Measurements from ENCODE around the gene TBC1D5.

Gene TBC1D5

GRCh38 chr3:17217588-17217987, 524.8 kb downstream of the TBC1D5 start:
- Histone ChIP-seq H3K9me3 (ENCODE audit: control insufficient read depth in 2 of 2, low read length in 2 of 2) (no peaks in the 10 kb centered on the region), H3K27ac (ENCODE audit: low read depth in 2 of 2, low read length in 2 of 2) (no peak overlapping the region), H3K36me3 (ENCODE audit: control insufficient read depth in 2 of 2, insufficient read depth in 2 of 2, low read length in 2 of 2) (peaks cover 4 to 5% of the 10 kb centered on the region in 2 donors), H3K4me1 (ENCODE audit: control insufficient read depth in 2 of 2, insufficient read depth in 2 of 2, low read length in 2 of 2) (no peaks in the 10 kb centered on the region), H3K27me3 (ENCODE audit: control insufficient read depth in 2 of 2, insufficient read depth in 2 of 2, low read length in 2 of 2) (no peaks in the 10 kb centered on the region), H3K9ac (ENCODE audit: low read depth in 1 of 2, low read length in 2 of 2) (no peak overlapping the region), H3K4me3 (ENCODE audit: low read length in 2 of 2) (no peak overlapping the region)

DNA sequence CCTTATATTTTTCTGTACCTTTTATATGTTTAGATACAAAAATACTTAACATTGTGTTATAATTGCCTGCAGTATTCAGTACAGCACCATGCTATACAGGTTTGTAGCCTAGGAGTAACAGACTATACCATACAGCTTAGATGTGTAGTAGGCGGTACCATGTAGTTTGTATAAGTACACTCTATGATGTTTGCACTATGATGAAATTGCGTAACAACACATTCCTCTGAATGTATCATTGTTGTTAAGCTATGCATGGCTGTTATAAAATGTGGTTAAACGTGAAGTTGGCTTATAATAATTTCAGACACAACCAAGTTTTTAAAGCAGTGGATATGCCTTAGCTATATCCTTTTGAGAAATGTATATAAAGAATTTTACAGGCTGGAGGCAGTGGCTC, 529.3 kb downstream of the TBC1D5 start:
- Histone ChIP-seq H3K4me3 (ENCODE audit: low read length in 2 of 2) (no peak overlapping the region), H3K9ac (ENCODE audit: low read depth in 1 of 2, low read length in 2 of 2) (no peak overlapping the region), H3K9me3 (ENCODE audit: control insufficient read depth in 2 of 2, low read length in 2 of 2) (no peaks in the 10 kb centered on the region), H3K27ac (ENCODE audit: low read depth in 2 of 2, low read length in 2 of 2) (no peak overlapping the region), H3K27me3 (ENCODE audit: control insufficient read depth in 2 of 2, insufficient read depth in 2 of 2, low read length in 2 of 2) (no peaks in the 10 kb centered on the region), H3K4me1 (ENCODE audit: control insufficient read depth in 2 of 2, insufficient read depth in 2 of 2, low read length in 2 of 2) (no peaks in the 10 kb centered on the region), H3K36me3 (ENCODE audit: control insufficient read depth in 2 of 2, insufficient read depth in 2 of 2, low read length in 2 of 2) (peaks cover 4 to 5% of the 10 kb centered on the region in 2 donors)

- H3K9ac ChIP-seq (ENCODE audit: low read depth in 1 of 2, low read length in 2 of 2): no peak overlapping the region
- H3K27me3 ChIP-seq (ENCODE audit: control insufficient read depth in 2 of 2, insufficient read depth in 2 of 2, low read length in 2 of 2): no peaks in the 10 kb centered on the region
- H3K4me1 ChIP-seq (ENCODE audit: control insufficient read depth in 2 of 2, insufficient read depth in 2 of 2, low read length in 2 of 2): no peaks in the 10 kb centered on the region
- H3K27ac ChIP-seq (ENCODE audit: low read depth in 2 of 2, low read length in 2 of 2): no peak overlapping the region
- no peak overlapping the region for H3K4me3 ChIP-seq (ENCODE audit: low read length in 2 of 2)
- H3K9me3 ChIP-seq (ENCODE audit: control insufficient read depth in 2 of 2, low read length in 2 of 2): no peaks in the 10 kb centered on the region
- peaks cover under 1 to 2% of the 10 kb centered on the region in 2 donors for H3K36me3 ChIP-seq (ENCODE audit: control insufficient read depth in 2 of 2, insufficient read depth in 2 of 2, low read length in 2 of 2)
Observed at GRCh38 chr3:17207979-17208378, 534.5 kb downstream of the TBC1D5 start.

GRCh38 chr3:17207019-17207418, 535.4 kb downstream of the TBC1D5 start:
- Histone ChIP-seq H3K4me1 (ENCODE audit: control insufficient read depth in 2 of 2, insufficient read depth in 2 of 2, low read length in 2 of 2) (no peaks in the 10 kb centered on the region), H3K9ac (ENCODE audit: low read depth in 1 of 2, low read length in 2 of 2) (no peak overlapping the region), H3K9me3 (ENCODE audit: control insufficient read depth in 2 of 2, low read length in 2 of 2) (peaks cover 0 to 3% of the 10 kb centered on the region in 2 donors), H3K4me3 (ENCODE audit: low read length in 2 of 2) (no peak overlapping the region), H3K36me3 (ENCODE audit: control insufficient read depth in 2 of 2, insufficient read depth in 2 of 2, low read length in 2 of 2) (peaks cover 0 to 3% of the 10 kb centered on the region in 2 donors), H3K27ac (ENCODE audit: low read depth in 2 of 2, low read length in 2 of 2) (no peak overlapping the region), H3K27me3 (ENCODE audit: control insufficient read depth in 2 of 2, insufficient read depth in 2 of 2, low read length in 2 of 2) (no peaks in the 10 kb centered on the region)

DNA sequence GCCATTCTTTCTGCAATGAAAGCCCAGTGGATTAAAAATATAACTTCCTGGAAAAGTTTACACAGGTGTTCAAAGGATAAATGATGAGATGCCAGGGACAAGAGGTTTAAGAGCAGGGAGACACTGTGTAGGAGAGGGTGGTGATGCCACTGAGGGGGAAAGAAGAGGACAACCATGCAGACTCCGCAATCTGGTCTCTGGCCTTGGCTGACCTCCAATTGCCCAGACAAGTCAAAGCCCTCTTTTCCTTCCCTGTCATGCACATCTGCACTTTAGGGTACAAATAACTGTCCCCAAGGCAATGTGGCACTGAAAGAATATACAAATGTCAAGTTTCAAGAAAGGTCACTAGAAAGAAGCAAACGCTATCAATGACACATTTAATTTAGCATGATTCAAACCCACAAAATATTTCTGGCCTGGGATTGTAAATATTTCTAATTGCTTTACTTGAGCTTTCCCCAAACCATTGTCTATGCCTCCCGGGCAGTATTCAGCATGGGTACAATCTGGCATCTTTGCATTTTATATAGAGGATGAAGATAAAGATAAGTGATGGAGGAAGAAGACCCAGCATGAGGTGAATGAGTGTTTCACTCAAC, 538.3 kb downstream of the TBC1D5 start:
- Histone ChIP-seq H3K9ac (ENCODE audit: low read depth in 1 of 2, low read length in 2 of 2) (no peak overlapping the region), H3K27me3 (ENCODE audit: control insufficient read depth in 2 of 2, insufficient read depth in 2 of 2, low read length in 2 of 2) (no peaks in the 10 kb centered on the region), H3K4me3 (ENCODE audit: low read length in 2 of 2) (no peak overlapping the region), H3K9me3 (ENCODE audit: control insufficient read depth in 2 of 2, low read length in 2 of 2) (peaks cover 0 to 3% of the 10 kb centered on the region in 2 donors), H3K27ac (ENCODE audit: low read depth in 2 of 2, low read length in 2 of 2) (no peak overlapping the region), H3K36me3 (ENCODE audit: control insufficient read depth in 2 of 2, insufficient read depth in 2 of 2, low read length in 2 of 2) (peaks cover 0 to 3% of the 10 kb centered on the region in 2 donors), H3K4me1 (ENCODE audit: control insufficient read depth in 2 of 2, insufficient read depth in 2 of 2, low read length in 2 of 2) (no peaks in the 10 kb centered on the region)

DNA sequence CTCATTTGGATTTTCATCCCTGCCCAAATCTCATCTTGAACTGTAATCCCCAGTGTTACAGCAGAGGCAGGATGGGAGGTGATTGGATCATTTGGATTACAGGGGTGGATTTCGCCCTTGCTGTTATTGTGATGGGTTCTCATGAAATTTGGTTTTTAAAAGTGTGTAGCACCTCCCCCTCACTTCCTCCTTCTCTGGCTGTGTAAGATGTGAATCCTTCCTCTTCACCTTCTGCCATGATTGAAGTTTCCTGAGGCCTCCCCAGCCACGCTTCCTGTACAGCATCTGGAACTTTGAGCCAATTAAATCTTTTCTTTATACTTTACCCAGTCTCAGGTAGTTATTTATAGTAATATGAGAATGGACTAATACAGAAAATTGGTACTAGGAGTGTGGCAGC, 540.9 kb downstream of the TBC1D5 start:
- H3K4me3 ChIP-seq (ENCODE audit: low read length in 2 of 2): no peak overlapping the region
- no peak overlapping the region for H3K27ac ChIP-seq (ENCODE audit: low read depth in 2 of 2, low read length in 2 of 2)
- peaks cover 0 to 3% of the 10 kb centered on the region in 2 donors for H3K9me3 ChIP-seq (ENCODE audit: control insufficient read depth in 2 of 2, low read length in 2 of 2)
- H3K9ac ChIP-seq (ENCODE audit: low read depth in 1 of 2, low read length in 2 of 2): no peak overlapping the region
- peaks cover 0 to 3% of the 10 kb centered on the region in 2 donors for H3K36me3 ChIP-seq (ENCODE audit: control insufficient read depth in 2 of 2, insufficient read depth in 2 of 2, low read length in 2 of 2)
- no peaks in the 10 kb centered on the region for H3K27me3 ChIP-seq (ENCODE audit: control insufficient read depth in 2 of 2, insufficient read depth in 2 of 2, low read length in 2 of 2)
- H3K4me1 ChIP-seq (ENCODE audit: control insufficient read depth in 2 of 2, insufficient read depth in 2 of 2, low read length in 2 of 2): no peaks in the 10 kb centered on the region

GRCh38 chr3:17195856-17196604, 546.4 kb downstream of the TBC1D5 start:
- H3K4me1 ChIP-seq (ENCODE audit: control insufficient read depth in 2 of 2, insufficient read depth in 2 of 2, low read length in 2 of 2): peaks cover 0 to 4% of the 10 kb centered on the region in 2 donors
- H3K4me3 ChIP-seq (ENCODE audit: low read length in 2 of 2): no peak overlapping the region
- no peak overlapping the region for H3K27ac ChIP-seq (ENCODE audit: low read depth in 2 of 2, low read length in 2 of 2)
- no peak overlapping the region for H3K9ac ChIP-seq (ENCODE audit: low read depth in 1 of 2, low read length in 2 of 2)
- H3K9me3 ChIP-seq (ENCODE audit: control insufficient read depth in 2 of 2, low read length in 2 of 2): no peaks in the 10 kb centered on the region
- no peaks in the 10 kb centered on the region for H3K27me3 ChIP-seq (ENCODE audit: control insufficient read depth in 2 of 2, insufficient read depth in 2 of 2, low read length in 2 of 2)
- no peaks in the 10 kb centered on the region for H3K36me3 ChIP-seq (ENCODE audit: control insufficient read depth in 2 of 2, insufficient read depth in 2 of 2, low read length in 2 of 2)

GRCh38 chr3:17195192-17195611, 547.2 kb downstream of the TBC1D5 start:
- Histone ChIP-seq H3K9ac (ENCODE audit: low read depth in 1 of 2, low read length in 2 of 2) (no peak overlapping the region), H3K36me3 (ENCODE audit: control insufficient read depth in 2 of 2, insufficient read depth in 2 of 2, low read length in 2 of 2) (no peaks in the 10 kb centered on the region), H3K9me3 (ENCODE audit: control insufficient read depth in 2 of 2, low read length in 2 of 2) (no peaks in the 10 kb centered on the region), H3K27ac (ENCODE audit: low read depth in 2 of 2, low read length in 2 of 2) (no peak overlapping the region), H3K27me3 (ENCODE audit: control insufficient read depth in 2 of 2, insufficient read depth in 2 of 2, low read length in 2 of 2) (no peaks in the 10 kb centered on the region), H3K4me1 (ENCODE audit: control insufficient read depth in 2 of 2, insufficient read depth in 2 of 2, low read length in 2 of 2) (peaks cover 0 to 4% of the 10 kb centered on the region in 2 donors), H3K4me3 (ENCODE audit: low read length in 2 of 2) (no peak overlapping the region)

DNA sequence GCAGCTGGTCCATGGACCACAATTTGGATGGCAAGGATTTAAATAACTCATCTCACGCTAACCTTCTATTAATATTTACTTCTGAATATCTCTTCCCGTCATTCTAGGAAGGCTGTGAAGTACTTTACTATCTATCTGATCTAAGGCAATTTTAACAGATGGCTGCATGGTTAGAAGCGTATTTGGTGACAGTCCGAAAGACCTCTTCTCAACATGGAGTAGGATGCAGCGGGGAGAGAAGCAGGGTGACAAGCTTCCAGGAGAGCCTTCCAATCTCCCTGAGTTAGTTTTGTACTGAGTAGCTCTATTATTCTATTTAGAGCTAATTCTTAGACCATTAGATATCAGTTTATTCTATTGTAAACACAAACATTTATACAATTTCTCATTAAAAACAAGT, 548.3 kb downstream of the TBC1D5 start:
- Histone ChIP-seq H3K4me1 (ENCODE audit: control insufficient read depth in 2 of 2, insufficient read depth in 2 of 2, low read length in 2 of 2) (peaks cover 0 to 4% of the 10 kb centered on the region in 2 donors), H3K9me3 (ENCODE audit: control insufficient read depth in 2 of 2, low read length in 2 of 2) (no peaks in the 10 kb centered on the region), H3K27ac (ENCODE audit: low read depth in 2 of 2, low read length in 2 of 2) (no peak overlapping the region), H3K9ac (ENCODE audit: low read depth in 1 of 2, low read length in 2 of 2) (no peak overlapping the region), H3K36me3 (ENCODE audit: control insufficient read depth in 2 of 2, insufficient read depth in 2 of 2, low read length in 2 of 2) (no peaks in the 10 kb centered on the region), H3K27me3 (ENCODE audit: control insufficient read depth in 2 of 2, insufficient read depth in 2 of 2, low read length in 2 of 2) (no peaks in the 10 kb centered on the region), H3K4me3 (ENCODE audit: low read length in 2 of 2) (no peak overlapping the region)

DNA sequence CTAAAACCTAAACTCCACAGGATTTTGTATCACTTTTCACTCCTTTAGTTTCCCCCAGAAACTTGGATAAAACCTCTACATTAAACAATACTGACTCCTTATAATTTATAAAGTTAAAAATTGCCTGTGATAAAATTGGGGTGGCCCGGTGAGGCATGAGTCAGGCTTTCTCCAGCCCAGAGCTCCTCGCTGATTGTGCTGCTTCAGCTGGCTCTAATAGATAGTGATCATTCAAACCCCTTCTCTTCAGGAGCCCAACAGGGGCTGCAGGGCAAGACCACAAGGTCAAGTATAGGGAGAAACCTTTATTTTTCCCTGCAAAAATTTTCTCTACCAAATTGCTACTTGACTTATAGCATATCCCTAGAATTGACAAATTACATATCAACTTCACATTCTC, 549.4 kb downstream of the TBC1D5 start:
- H3K27ac ChIP-seq (ENCODE audit: low read depth in 2 of 2, low read length in 2 of 2): no peak overlapping the region
- H3K36me3 ChIP-seq (ENCODE audit: control insufficient read depth in 2 of 2, insufficient read depth in 2 of 2, low read length in 2 of 2): no peaks in the 10 kb centered on the region
- no peak overlapping the region for H3K4me3 ChIP-seq (ENCODE audit: low read length in 2 of 2)
- H3K27me3 ChIP-seq (ENCODE audit: control insufficient read depth in 2 of 2, insufficient read depth in 2 of 2, low read length in 2 of 2): no peaks in the 10 kb centered on the region
- H3K9me3 ChIP-seq (ENCODE audit: control insufficient read depth in 2 of 2, low read length in 2 of 2): no peaks in the 10 kb centered on the region
- peaks cover 0 to 4% of the 10 kb centered on the region in 2 donors for H3K4me1 ChIP-seq (ENCODE audit: control insufficient read depth in 2 of 2, insufficient read depth in 2 of 2, low read length in 2 of 2)
- H3K9ac ChIP-seq (ENCODE audit: low read depth in 1 of 2, low read length in 2 of 2): no peak overlapping the region

Measured in mucosa of rectum (tissue), 2 donors.